ENCODE data around the gene IGFN1.

The IGFN1 gene

GRCh38 chr1:201266774-201267173, 76.2 kb downstream of the IGFN1 start:
- no peak for DNase-seq (ENCODE audit: low read depth in 2 of 2)

- DNase-seq (ENCODE audit: low read depth in 2 of 2): no peak
Measured at GRCh38 chr1:201267481-201268229, 77.0 kb downstream of the IGFN1 start.

GRCh38 chr1:201268604-201269151, 78.1 kb downstream of the IGFN1 start:
- DNase-seq (ENCODE audit: low read depth in 2 of 2): no peak

- no peak for DNase-seq (ENCODE audit: low read depth in 2 of 2)
Measured at GRCh38 chr1:201269281-201269680, 78.7 kb downstream of the IGFN1 start.

GRCh38 chr1:201269900-201270410, 79.3 kb downstream of the IGFN1 start:
- DNase-seq (ENCODE audit: low read depth in 2 of 2): no peak

- DNase-seq (ENCODE audit: low read depth in 2 of 2): no peak
Measured at GRCh38 chr1:201270616-201271390, 80.2 kb downstream of the IGFN1 start.

GRCh38 chr1:201272799-201273198, 82.2 kb downstream of the IGFN1 start:
- DNase-seq (ENCODE audit: low read depth in 2 of 2): no peak

GRCh38 chr1:201274616-201275252, 84.1 kb downstream of the IGFN1 start:
- DNase-seq (ENCODE audit: low read depth in 2 of 2): no peak

GRCh38 chr1:201275253-201275666, 84.6 kb downstream of the IGFN1 start:
- DNase-seq (ENCODE audit: low read depth in 2 of 2): no peak

- no peak for DNase-seq (ENCODE audit: low read depth in 2 of 2)
Measured at GRCh38 chr1:201276891-201277290, 86.3 kb downstream of the IGFN1 start.

GRCh38 chr1:201277441-201277840, 86.8 kb downstream of the IGFN1 start:
- no peak for DNase-seq (ENCODE audit: low read depth in 2 of 2)
